Endothelial cell of umbilical vein (primary cell): ENCODE data around the gene MRNIP. TPM values are rescaled to one million over a fixed set of nuclear protein-coding genes. Genes with fewer than 3 reads are reported as not detected.

ENCODE experiments used
- BruUV-seq: library from RNA; stranded (reverse); fragments of 400-500 nt; replicated peaks from 2 replicates; lab custom pipeline; 2021; lab: Mats Ljungman, UMichigan
- CTCF ChIA-PET: fragments of 300-600, 350-600 bp; sonication (Branson Sonifier 250); formaldehyde crosslinking; loops from one replicate; lab custom pipeline; 2021; ENCODE audit warnings: antibody characterized with exemption, inconsistent platforms; lab: Charles Lee
- POLR2A ChIA-PET: fragments of 300-600, 350-600 bp; sonication (Branson Sonifier 250); formaldehyde crosslinking; loops from one replicate; lab custom pipeline; 2021; ENCODE audit warnings: antibody characterized with exemption, inconsistent platforms; lab: Charles Lee
- DNase-seq: peaks from one replicate; pipeline ENCODE4 v3.0.0-alpha.2; 2011; ENCODE audit warnings: low read depth, low spot score
- FAIRE-seq: peaks from 2 replicates; lab custom pipeline; 2011; peaks lifted over from hg19 to GRCh38; lab: Jason Lieb, UNC
- H2AFZ ChIP-seq: 2 replicates; pipeline ENCODE4 v1.6.0; 2012; ENCODE audit warnings: low read depth, low read length, control low read depth, inconsistent platforms
- H3K27ac ChIP-seq: 2 replicates; pipeline ENCODE4 v1.5.1; 2011; ENCODE audit warnings: low read depth, mild to moderate bottlenecking, control low read depth, low read length, moderate library complexity; ENCODE audit not compliant: insufficient read depth
- H3K27me3 ChIP-seq, 2 experiments: 2 replicates each; pipeline versions ENCODE4 v1.6.0 to v1.6.1; 2011; ENCODE audit warnings: low read length in 2 of 2, mixed read lengths in 1 of 2; ENCODE audit not compliant: control insufficient read depth in 2 of 2, insufficient read depth in 2 of 2
- H3K36me3 ChIP-seq, 2 experiments: 2 replicates in 1 of 2; 3 replicates in 1 of 2; pipeline ENCODE4 v1.5.1; 2011; ENCODE audit warnings: low read length in 2 of 2, mild to moderate bottlenecking in 1 of 2, moderate library complexity in 1 of 2; ENCODE audit not compliant: control insufficient read depth in 2 of 2, insufficient read depth in 2 of 2; ENCODE audit errors: extremely low read depth in 1 of 2
- H3K4me1 ChIP-seq: 3 replicates; pipeline ENCODE4 v1.5.1; 2011; ENCODE audit warnings: mild to moderate bottlenecking, low read length; ENCODE audit not compliant: control insufficient read depth, insufficient read depth; ENCODE audit errors: extremely low read depth
- H3K4me2 ChIP-seq: 2 replicates; pipeline ENCODE4 v1.6.1; 2011; ENCODE audit warnings: low read length, control low read depth, mixed read lengths; ENCODE audit not compliant: insufficient read depth
- H3K4me3 ChIP-seq, 3 experiments: fragments of 200-600 bp in 1 of 3; sonication (generic), shearing (Covaris generic) in 1 of 3; replicated peaks in 1 of 3; 2 replicates each; pipeline ENCODE4 v1.5.1; 2011 to 2016; ENCODE audit warnings: control low read depth in 3 of 3, low read length in 3 of 3, mild to moderate bottlenecking in 2 of 3, inconsistent platforms in 1 of 3, low read depth in 1 of 3, moderate library complexity in 1 of 3; ENCODE audit not compliant: insufficient read depth in 1 of 3
- H3K79me2 ChIP-seq: 2 replicates; pipeline ENCODE4 v1.6.0; 2012; ENCODE audit warnings: low read length, inconsistent platforms; ENCODE audit not compliant: control insufficient read depth, insufficient read depth
- H3K9ac ChIP-seq: replicated peaks from 2 replicates; pipeline ENCODE3; 2011; ENCODE audit warnings: low read length, control low read depth; ENCODE audit not compliant: insufficient read depth; ENCODE audit errors: extremely low read depth
- H3K9me1 ChIP-seq: replicated peaks from 3 replicates; pipeline ENCODE4 v1.6.0; 2011; ENCODE audit warnings: mild to moderate bottlenecking, low read length; ENCODE audit not compliant: control insufficient read depth, insufficient read depth; ENCODE audit errors: extremely low read depth
- H3K9me3 ChIP-seq: replicated peaks from 2 replicates; pipeline ENCODE4 v1.5.1; 2012; ENCODE audit warnings: low read length, inconsistent platforms; ENCODE audit not compliant: control insufficient read depth, insufficient read depth
- H4K20me1 ChIP-seq: replicated peaks from 2 replicates; pipeline ENCODE3; 2011; ENCODE audit warnings: mild to moderate bottlenecking, low read length; ENCODE audit not compliant: control insufficient read depth, insufficient read depth; ENCODE audit errors: extremely low read depth
- GATA2 ChIP-seq: IDR thresholded peaks from 2 replicates; pipeline ENCODE4 v1.7.0; 2011; ENCODE audit warnings: low read depth, mild to moderate bottlenecking, moderate library complexity, mixed read lengths, low read length; ENCODE audit not compliant: insufficient read length, insufficient read depth
- JUN ChIP-seq: IDR thresholded peaks from 2 replicates; pipeline ENCODE4 v1.6.1; 2011; ENCODE audit warnings: borderline replicate concordance, low read depth; ENCODE audit not compliant: insufficient read length, insufficient read depth
- MYC ChIP-seq: IDR thresholded peaks from one replicate; pipeline ENCODE4 v1.6.1; 2011; ENCODE audit warnings: mild to moderate bottlenecking, low read depth, low read length
- POLR2A ChIP-seq: IDR thresholded peaks from 2 replicates; pipeline ENCODE4 v1.6.1; 2012; ENCODE audit warnings: low read depth, mild to moderate bottlenecking, control low read depth, low read length
- POLR2AphosphoS5 ChIP-seq: IDR thresholded peaks from 2 replicates; pipeline ENCODE4 v1.6.1; 2012; ENCODE audit warnings: low read depth, mild to moderate bottlenecking, control low read depth, low read length, moderate library complexity; ENCODE audit not compliant: insufficient read depth
- dilution Hi-C: fragments of 300-500 bp; cut with MboI; formaldehyde crosslinking; loops from one replicate; pipeline ENCODE4 v1.15.0; 2019; ENCODE audit warnings: low sequenced_read_pairs; ENCODE audit not compliant: extremely low pct_ligation_motif_present
- intact Hi-C: fragments of 100-400 bp; cut with micrococcal nuclease; formaldehyde crosslinking; loops from one replicate; pipeline ENCODE4 v1.10.0; 2022
- polyA plus RNA-seq, 4 experiments: library from polyadenylated mRNA; depleted of rRNA in 3 of 4; stranded (reverse) in 3 of 4; unstranded in 1 of 4; fragments of >200 nt; gene quantifications; 2 replicates each; pipeline versions ENCODE4 v1.2.1 to v1.2.3, GENCODE V29; 2011 to 2012; ENCODE audit warnings: missing spikeins in 1 of 4
- total RNA-seq: library from RNA; stranded (reverse); gene quantifications from 2 replicates; pipeline ENCODE4 v1.2.3, GENCODE V29; 2021
- TF ChIP-seq, protein P1 (sequence below), 2 donors: IDR thresholded peaks; 1 replicate in 1 of 2; 2 replicates in 1 of 2; pipeline ENCODE4 v1.5.1; 2011; ENCODE audit warnings: low read length in 2 of 2, mild to moderate bottlenecking in 2 of 2, moderate library complexity in 2 of 2, control low read depth in 1 of 2, inconsistent platforms in 1 of 2, low read depth in 1 of 2; ENCODE audit not compliant: insufficient read depth in 1 of 2; ENCODE audit errors: extremely low read depth in 1 of 2
- TF ChIP-seq, protein P2 (sequence below): IDR thresholded peaks from 2 replicates; pipeline ENCODE4 v1.6.1; 2011; ENCODE audit not compliant: insufficient read depth, insufficient read length

The MRNIP gene
- total and polyA plus RNA-seq, 2 donors (not counting 3 experiments of a cell fraction or from before 2014, with no cell fraction given), result 17.1 to 19.1 TPM

DNA sequence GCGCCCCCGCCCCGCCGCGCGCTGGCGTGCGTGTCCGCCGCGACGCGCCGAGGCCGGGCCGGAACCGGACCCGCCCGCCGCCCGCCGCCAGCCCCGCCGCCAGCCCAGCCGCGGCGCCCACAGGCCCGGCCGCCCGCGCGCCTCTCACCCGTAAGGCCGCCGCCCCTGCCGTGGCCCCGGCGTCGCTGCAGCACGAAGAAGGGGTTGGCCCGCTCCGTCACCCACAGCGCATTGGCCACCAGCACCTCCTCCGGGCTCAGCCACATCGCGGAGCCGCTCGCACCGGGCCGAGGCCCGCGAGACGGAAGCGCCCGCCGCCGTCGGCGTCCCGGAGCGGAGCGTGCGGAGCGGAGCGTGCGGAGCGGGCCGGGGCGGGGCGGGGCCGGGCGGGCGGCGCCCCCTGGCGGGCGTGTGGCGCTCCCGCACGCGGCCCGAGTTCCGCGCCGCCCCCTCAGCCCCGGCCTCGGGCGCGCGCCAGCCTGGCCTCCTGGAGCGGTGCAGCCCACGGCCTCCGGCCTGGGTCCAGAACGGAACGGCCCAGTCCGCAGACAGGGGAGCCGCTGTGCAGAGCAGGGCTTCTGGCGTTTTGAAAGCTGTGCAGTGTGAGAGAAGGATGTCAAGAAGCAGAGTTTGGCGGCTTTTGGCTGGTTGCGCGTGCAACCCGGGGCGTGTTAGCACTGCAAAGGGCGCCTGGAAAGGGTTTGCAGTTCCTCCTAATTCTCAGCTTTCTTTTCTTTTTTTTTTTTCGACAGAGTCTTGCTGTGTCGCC is 49.1 kb upstream of the MRNIP start, which contains the start of gene TBC1D9B:
Gene TBC1D9B, minus strand, starts transcription at position 342 of the 769 bp plus-strand sequence. Its CDS starts 76 bp downstream, at position 266.
- Histone ChIP-seq H4K20me1 (no peaks in the 10 kb centered on the region), H3K9me1 (no peaks in the 10 kb centered on the region), H3K27me3 (no peaks in the 10 kb centered on the region), H3K4me2 (peak within 1 kb of the TSS; percentile 58), H3K27ac (no peak within 1 kb of the TSS), H3K9me3 (no peaks in the 10 kb centered on the region), H3K4me3 (peak within 1 kb of the TSS; percentile 36 to 51 (median 48)), H3K4me1 (peaks cover 29% of the 10 kb centered on the region), H2AFZ (peak within 1 kb of the TSS; percentile 73), H3K36me3 (peaks cover 5 to 9% of the 10 kb centered on the region in 2 experiments), H3K9ac (no peak within 1 kb of the TSS), H3K79me2 (peaks cover 24% of the 10 kb centered on the region)
- intact Hi-C loops, result loop anchor here (1.0 to 2.0 kb wide), 3 partner anchors 105 to 183 kb away; partner anchors contain the start of gene RNF130
- FAIRE-seq, result peak; percentile 50
- CTCF ChIA-PET, result interaction anchor here (0.9 to 1.4 kb wide), 2 partner anchors 118 to 184 kb away, joined by 3 read pairs; no protein-coding TSS in a partner anchor
- POLR2A ChIA-PET, result no interaction called here
- dilution Hi-C loops, result no loop called here
- no peak for TF ChIP-seq GATA2
- TF ChIP-seq JUN, result no peak
- TF ChIP-seq, protein P1, sequence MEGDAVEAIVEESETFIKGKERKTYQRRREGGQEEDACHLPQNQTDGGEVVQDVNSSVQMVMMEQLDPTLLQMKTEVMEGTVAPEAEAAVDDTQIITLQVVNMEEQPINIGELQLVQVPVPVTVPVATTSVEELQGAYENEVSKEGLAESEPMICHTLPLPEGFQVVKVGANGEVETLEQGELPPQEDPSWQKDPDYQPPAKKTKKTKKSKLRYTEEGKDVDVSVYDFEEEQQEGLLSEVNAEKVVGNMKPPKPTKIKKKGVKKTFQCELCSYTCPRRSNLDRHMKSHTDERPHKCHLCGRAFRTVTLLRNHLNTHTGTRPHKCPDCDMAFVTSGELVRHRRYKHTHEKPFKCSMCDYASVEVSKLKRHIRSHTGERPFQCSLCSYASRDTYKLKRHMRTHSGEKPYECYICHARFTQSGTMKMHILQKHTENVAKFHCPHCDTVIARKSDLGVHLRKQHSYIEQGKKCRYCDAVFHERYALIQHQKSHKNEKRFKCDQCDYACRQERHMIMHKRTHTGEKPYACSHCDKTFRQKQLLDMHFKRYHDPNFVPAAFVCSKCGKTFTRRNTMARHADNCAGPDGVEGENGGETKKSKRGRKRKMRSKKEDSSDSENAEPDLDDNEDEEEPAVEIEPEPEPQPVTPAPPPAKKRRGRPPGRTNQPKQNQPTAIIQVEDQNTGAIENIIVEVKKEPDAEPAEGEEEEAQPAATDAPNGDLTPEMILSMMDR (IDR thresholded peaks at IDR 0.05; ENCODE audit: extremely low read depth in 1 of 2, insufficient read depth in 1 of 2, low read depth in 1 of 2, low read length in 2 of 2), result peak; percentile 15 to 23
- TF ChIP-seq, protein P2, sequence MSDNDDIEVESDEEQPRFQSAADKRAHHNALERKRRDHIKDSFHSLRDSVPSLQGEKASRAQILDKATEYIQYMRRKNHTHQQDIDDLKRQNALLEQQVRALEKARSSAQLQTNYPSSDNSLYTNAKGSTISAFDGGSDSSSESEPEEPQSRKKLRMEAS, result no peak
- TF ChIP-seq POLR2AphosphoS5, result peak; percentile 84
- peak; percentile 80 for TF ChIP-seq POLR2A
- TF ChIP-seq MYC, result no peak
- peak; percentile 45 for DNase-seq
- no TSS peak for BruUV-seq
